Nucleus accumbens (tissue), 56 donors: ENCODE measurements around the gene LBH.
A peak's percentile ranks its signal among the peaks of the same experiment; 100 is the strongest.

Experiments used
- DNase-seq, 56 donors: peaks; one replicate each; lab custom pipeline; 2025; lab: John Stamatoyannopoulos, UW

Gene LBH

GRCh38 chr2:30293303-30293921, 62.1 kb downstream of the LBH start:
- peak in 16 of 56 donors; percentile 6 to 48 (median 18) for DNase-seq

- no peak for DNase-seq
Measured at GRCh38 chr2:30294133-30294532, 62.8 kb downstream of the LBH start.

- no peak for DNase-seq
Measured at GRCh38 chr2:30296496-30296895, 65.2 kb downstream of the LBH start.

- DNase-seq, result no peak
Measured at GRCh38 chr2:30298302-30298701, 67.0 kb downstream of the LBH start.

- no peak for DNase-seq
Measured at GRCh38 chr2:30300122-30300455, 68.8 kb downstream of the LBH start.

GRCh38 chr2:30300456-30301221, 69.3 kb downstream of the LBH start:
- no peak for DNase-seq

- DNase-seq, result no peak
Measured at GRCh38 chr2:30301551-30301950, 70.2 kb downstream of the LBH start.

GRCh38 chr2:30302566-30302965, 71.2 kb downstream of the LBH start:
- no peak for DNase-seq

- DNase-seq, result no peak
Measured at GRCh38 chr2:30303095-30303494, 71.8 kb downstream of the LBH start.

- DNase-seq, result no peak
Measured at GRCh38 chr2:30305235-30305634, 73.9 kb downstream of the LBH start.

- no peak for DNase-seq
Measured at GRCh38 chr2:30306522-30306921, 75.2 kb downstream of the LBH start.

- no peak for DNase-seq
Measured at GRCh38 chr2:30308280-30308679, 76.9 kb downstream of the LBH start.
